ENCODE results near the gene CBX7. TPM values are rescaled to one million over a fixed set of nuclear protein-coding genes. Genes with fewer than 3 reads are reported as not detected.

Gene CBX7
- total and polyA plus RNA-seq, 9 donors: 2.4 to 5.1 (median 3.2) TPM

- Histone ChIP-seq H3K36me3 (ENCODE audit: control insufficient read depth, insufficient read depth, low read length) (no peaks in the 10 kb centered on the region), H3K4me1 (ENCODE audit: control insufficient read depth, insufficient read depth, low read length) (no peaks in the 10 kb centered on the region), H3K27me3 (ENCODE audit: control insufficient read depth, insufficient read depth, low read length) (no peaks in the 10 kb centered on the region), H3K9me3 (replicated peaks; ENCODE audit: control insufficient read depth, low read depth, low read length) (no peaks in the 10 kb centered on the region), H3K27ac (ENCODE audit: low read length) (no peak overlapping the region), H3K4me3 (ENCODE audit: low read length) (no peak overlapping the region)
- no peak for DNase-seq
- WGBS (ENCODE audit: insufficient coverage): 53% methylated on average over 6 of the region's 8 CpGs
These were observed 70.9 kb downstream of the CBX7 start for GRCh38 chr22:39081598-39081997.

DNA sequence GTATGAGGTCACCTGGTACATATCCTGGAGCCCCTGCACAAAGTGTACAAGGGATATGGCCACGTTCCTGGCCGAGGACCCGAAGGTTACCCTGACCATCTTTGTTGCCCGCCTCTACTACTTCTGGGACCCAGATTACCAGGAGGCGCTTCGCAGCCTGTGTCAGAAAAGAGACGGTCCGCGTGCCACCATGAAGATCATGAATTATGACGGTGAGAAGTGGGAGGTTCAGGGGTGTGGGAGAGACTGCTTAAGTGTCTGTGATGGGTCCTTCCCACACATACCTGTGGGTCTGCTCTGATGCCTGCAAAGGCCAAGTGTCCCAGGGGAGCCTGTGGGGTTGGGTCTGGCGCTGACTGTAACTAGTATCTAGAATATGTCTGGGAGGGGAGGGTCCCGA lies 71.5 kb downstream of the CBX7 start:
- Histone ChIP-seq H3K4me3 (ENCODE audit: low read length) (no peak overlapping the region), H3K27me3 (ENCODE audit: control insufficient read depth, insufficient read depth, low read length) (no peaks in the 10 kb centered on the region), H3K9me3 (replicated peaks; ENCODE audit: control insufficient read depth, low read depth, low read length) (no peaks in the 10 kb centered on the region), H3K36me3 (ENCODE audit: control insufficient read depth, insufficient read depth, low read length) (no peaks in the 10 kb centered on the region), H3K27ac (ENCODE audit: low read length) (no peak overlapping the region), H3K4me1 (ENCODE audit: control insufficient read depth, insufficient read depth, low read length) (no peaks in the 10 kb centered on the region)
- WGBS (ENCODE audit: insufficient coverage): 83% methylated on average over 10 of the region's 12 CpGs
- no peak for DNase-seq

Other genes with a start within 250 kb of the CBX7 start
- 0.13 TPM for gene APOBEC3A, start 195.1 kb downstream of the CBX7 start, total RNA-seq
- 1 to 10 TPM in 2 of 8 donors, under 1 TPM in 4, not detected in 2; 0.11 to 2.5 (median 0.57) TPM for gene APOBEC3A, start 195.1 kb downstream of the CBX7 start, polyA plus RNA-seq (ENCODE audit: insufficient read depth in 1 of 8, insufficient read length in 8 of 8, low replicate concordance in 1 of 8)
- 1.7 TPM for gene APOBEC3B, start 170.3 kb downstream of the CBX7 start, total RNA-seq
- gene APOBEC3B, start 170.3 kb downstream of the CBX7 start, polyA plus RNA-seq (ENCODE audit: insufficient read depth in 1 of 8, insufficient read length in 8 of 8, low replicate concordance in 1 of 8): 1 to 10 TPM; 1.1 to 6.6 (median 4.8) TPM
- gene APOBEC3C, start 138.4 kb downstream of the CBX7 start, total RNA-seq: 1.5 TPM
- gene APOBEC3C, start 138.4 kb downstream of the CBX7 start, polyA plus RNA-seq (ENCODE audit: insufficient read depth in 1 of 8, insufficient read length in 8 of 8, low replicate concordance in 1 of 8): 10 to 100 TPM in 1 of 8 donors, 1 to 10 TPM in 7; 3.0 to 10.2 (median 5.9) TPM
- 1.0 TPM for gene APOBEC3D, start 131.6 kb downstream of the CBX7 start, total RNA-seq
- 1 to 10 TPM in 3 of 8 donors, under 1 TPM in 5; 0.57 to 1.9 (median 0.79) TPM for gene APOBEC3D, start 131.6 kb downstream of the CBX7 start, polyA plus RNA-seq (ENCODE audit: insufficient read depth in 1 of 8, insufficient read length in 8 of 8, low replicate concordance in 1 of 8)
- gene APOBEC3F, start 111.8 kb downstream of the CBX7 start, total RNA-seq: 2.7 TPM
- 1 to 10 TPM; 2.7 to 4.6 (median 3.3) TPM for gene APOBEC3F, start 111.8 kb downstream of the CBX7 start, polyA plus RNA-seq (ENCODE audit: insufficient read depth in 1 of 8, insufficient read length in 8 of 8, low replicate concordance in 1 of 8)
- 3.4 TPM for gene APOBEC3G, start 75.4 kb downstream of the CBX7 start, total RNA-seq
- gene APOBEC3G, start 75.4 kb downstream of the CBX7 start, polyA plus RNA-seq (ENCODE audit: insufficient read depth in 1 of 8, insufficient read length in 8 of 8, low replicate concordance in 1 of 8): 1 to 10 TPM; 2.6 to 5.4 (median 3.9) TPM
- not detected for gene APOBEC3H, start 55.4 kb downstream of the CBX7 start, total RNA-seq
- under 1 TPM in 1 of 8 donors, not detected in 7; 0.16 TPM for gene APOBEC3H, start 55.4 kb downstream of the CBX7 start, polyA plus RNA-seq (ENCODE audit: insufficient read depth in 1 of 8, insufficient read length in 8 of 8, low replicate concordance in 1 of 8)
- 9.7 TPM for gene PDGFB, start 92.3 kb upstream of the CBX7 start, total RNA-seq
- gene PDGFB, start 92.3 kb upstream of the CBX7 start, polyA plus RNA-seq (ENCODE audit: insufficient read depth in 1 of 8, insufficient read length in 8 of 8, low replicate concordance in 1 of 8): 10 to 100 TPM; 17.1 to 22.3 (median 19.9) TPM
- 1,838 TPM for gene RPL3, start 166.9 kb upstream of the CBX7 start, total RNA-seq
- gene RPL3, start 166.9 kb upstream of the CBX7 start, polyA plus RNA-seq (ENCODE audit: insufficient read depth in 1 of 8, insufficient read length in 8 of 8, low replicate concordance in 1 of 8): 1,000 to 10,000 TPM; 2,740 to 3,798 (median 3,333) TPM
- 6.3 TPM for gene SYNGR1, start 197.3 kb upstream of the CBX7 start, total RNA-seq
- 10 to 100 TPM; 12.4 to 19.8 (median 14.9) TPM for gene SYNGR1, start 197.3 kb upstream of the CBX7 start, polyA plus RNA-seq (ENCODE audit: insufficient read depth in 1 of 8, insufficient read length in 8 of 8, low replicate concordance in 1 of 8)
- gene TAB1, start 247.1 kb upstream of the CBX7 start, total RNA-seq: 13.4 TPM
- 10 to 100 TPM; 20.3 to 27.1 (median 22.5) TPM for gene TAB1, start 247.1 kb upstream of the CBX7 start, polyA plus RNA-seq (ENCODE audit: insufficient read depth in 1 of 8, insufficient read length in 8 of 8, low replicate concordance in 1 of 8)

Data from muscle of leg (tissue), 11 donors.